ENCODE measurements around the gene ZNF75A. TPM values are rescaled to one million over a fixed set of nuclear protein-coding genes. Genes with fewer than 3 reads are reported as not detected.
A peak's percentile ranks its signal among the peaks of the same experiment; 100 is the strongest.

Gene ZNF75A
- total and polyA plus RNA-seq, 9 of the 15 experiments (the other 6 are each of a cell fraction or from before 2014, with no cell fraction given), result 7.2 to 24.5 (median 17.1) TPM

DNA sequence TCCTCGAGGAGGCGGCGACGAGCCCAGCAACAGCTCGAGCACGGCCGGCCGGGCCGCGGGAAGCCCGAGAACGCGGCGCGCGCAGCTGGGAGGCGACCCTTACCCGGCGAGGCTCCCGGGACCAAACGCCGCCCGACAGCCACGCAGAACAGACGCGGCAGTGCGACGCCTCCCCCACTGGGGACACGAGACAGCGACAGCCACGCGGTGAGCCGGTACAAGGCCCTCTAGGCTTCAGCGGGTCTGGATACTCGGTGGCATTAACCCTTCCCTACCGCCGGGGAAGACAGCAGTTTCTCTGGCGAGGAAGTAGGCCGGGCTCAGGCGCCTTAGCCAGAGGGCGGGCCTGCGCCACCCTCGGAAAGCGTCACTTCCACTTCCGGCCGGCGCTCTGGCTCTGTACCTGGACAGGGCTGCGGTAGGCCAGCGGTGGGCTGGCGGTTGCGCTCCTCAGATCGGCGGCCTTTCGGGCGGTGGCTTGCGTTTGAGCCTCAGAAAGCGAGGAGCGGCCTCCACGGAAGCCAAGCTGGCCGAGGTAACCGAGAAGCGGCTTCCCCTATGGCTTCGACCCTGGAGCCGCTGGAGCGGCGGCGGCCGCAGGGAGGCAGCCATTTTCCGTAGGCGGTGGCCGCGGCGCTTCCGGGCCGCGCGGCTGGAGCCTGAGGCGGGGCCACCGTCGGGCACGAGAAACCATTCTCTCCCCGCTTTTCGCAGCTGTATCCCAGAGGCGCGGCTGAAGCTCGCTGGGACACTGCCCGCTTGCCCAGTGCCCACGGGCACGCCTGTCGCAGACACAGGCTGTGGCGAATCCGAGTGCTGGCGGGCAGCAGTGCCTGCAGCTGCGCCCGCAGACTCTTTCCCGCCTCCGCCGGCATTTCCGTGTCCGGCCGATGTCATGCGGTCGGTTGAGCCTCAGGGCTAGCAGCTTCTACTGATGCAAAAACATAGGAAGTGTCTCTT is at the start of gene ZNF75A, which contains the start of gene TIGD7 (continued):
- TF ChIP-seq FOXP1 (CRISPR knock-in tag; IDR thresholded peaks at IDR 0.05), result peak; percentile 67
- TF ChIP-seq JUN (IDR thresholded peaks at IDR 0.05; ENCODE audit: borderline replicate concordance, low read depth, low read length), result peak; percentile 72; the same call in 1 of the 2 replicates
- peak; percentile 82; the same call in 1 of the 2 replicates for TF ChIP-seq JUN (CRISPR knock-in tag; IDR thresholded peaks at IDR 0.05; ENCODE audit: borderline replicate concordance)
- TF ChIP-seq EP400 (IDR thresholded peaks at IDR 0.05), result peak; percentile 87
- TF ChIP-seq ZNF140 (CRISPR knock-in tag; IDR thresholded peaks at IDR 0.05), result no peak
- TF ChIP-seq NFIX (CRISPR knock-in tag; IDR thresholded peaks at IDR 0.05; ENCODE audit: low read depth), result no peak
- no peak for TF ChIP-seq ILF3 (IDR thresholded peaks at IDR 0.05; ENCODE audit: borderline replicate concordance)
- peak; percentile 98 for TF ChIP-seq ZFX (CRISPR knock-in tag; IDR thresholded peaks at IDR 0.05)
- peak; percentile 13; the same call in 1 of the 2 replicates for TF ChIP-seq PKNOX1 (IDR thresholded peaks at IDR 0.05)
- TF ChIP-seq, protein P1, sequence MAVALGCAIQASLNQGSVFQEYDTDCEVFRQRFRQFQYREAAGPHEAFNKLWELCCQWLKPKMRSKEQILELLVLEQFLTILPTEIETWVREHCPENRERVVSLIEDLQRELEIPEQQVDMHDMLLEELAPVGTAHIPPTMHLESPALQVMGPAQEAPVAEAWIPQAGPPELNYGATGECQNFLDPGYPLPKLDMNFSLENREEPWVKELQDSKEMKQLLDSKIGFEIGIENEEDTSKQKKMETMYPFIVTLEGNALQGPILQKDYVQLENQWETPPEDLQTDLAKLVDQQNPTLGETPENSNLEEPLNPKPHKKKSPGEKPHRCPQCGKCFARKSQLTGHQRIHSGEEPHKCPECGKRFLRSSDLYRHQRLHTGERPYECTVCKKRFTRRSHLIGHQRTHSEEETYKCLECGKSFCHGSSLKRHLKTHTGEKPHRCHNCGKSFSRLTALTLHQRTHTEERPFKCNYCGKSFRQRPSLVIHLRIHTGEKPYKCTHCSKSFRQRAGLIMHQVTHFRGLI (CRISPR knock-in tag; IDR thresholded peaks at IDR 0.05), result peak; percentile 71; the same call in 1 of the 2 replicates
- no peak for TF ChIP-seq NFE2L1 (tag; IDR thresholded peaks at IDR 0.05; ENCODE audit: borderline replicate concordance, low read depth)
- TF ChIP-seq ZSCAN29 (IDR thresholded peaks at IDR 0.05), result no peak
- TF ChIP-seq SMARCA4 (IDR thresholded peaks at IDR 0.05), result no peak
- TF ChIP-seq ZNF583 (CRISPR knock-in tag; IDR thresholded peaks at IDR 0.05), result peak; percentile 61; the same call in 1 of the 2 replicates
- TF ChIP-seq MBD2 (IDR thresholded peaks at IDR 0.05; ENCODE audit: borderline replicate concordance, low read depth), result peak; percentile 29; the same call in 1 of the 2 replicates
- no peak for TF ChIP-seq NR2C1 (IDR thresholded peaks at IDR 0.05)
- TF ChIP-seq NR2C1 (tag; IDR thresholded peaks at IDR 0.05), result 0 out of 2 replicates have a peak, but pooled peaks have one; percentile 13
- TF ChIP-seq HMG20B (CRISPR knock-in tag; IDR thresholded peaks at IDR 0.05), result no peak
- no peak for TF ChIP-seq ASH1L (IDR thresholded peaks at IDR 0.05; ENCODE audit: borderline replicate concordance, low read depth, partially characterized antibody)
- TF ChIP-seq SMC3 (conservative IDR thresholded peaks at IDR 0.05; ENCODE audit: insufficient read depth, low read depth, low read length), result peak; percentile 5; the same call in 1 of the 2 replicates
- TF ChIP-seq MECOM (CRISPR knock-in tag; IDR thresholded peaks at IDR 0.05), result no peak
- TF ChIP-seq BMI1 (IDR thresholded peaks at IDR 0.05; ENCODE audit: low read length), result no peak
- peak; percentile 29; the same call in 1 of the 2 replicates for TF ChIP-seq TCF3 (CRISPR knock-in tag; IDR thresholded peaks at IDR 0.05)
- TF ChIP-seq STAG1 (CRISPR knock-in tag; IDR thresholded peaks at IDR 0.05; ENCODE audit: borderline replicate concordance), result no peak; the same call in 1 of the 2 replicates
- no peak for TF ChIP-seq ZNF3 (CRISPR knock-in tag; IDR thresholded peaks at IDR 0.05)
- TF ChIP-seq CREB3L1 (IDR thresholded peaks at IDR 0.05; ENCODE audit: borderline replicate concordance, low read depth), result peak; percentile 93; the same call in 1 of the 2 replicates
